B cell (primary cell): ENCODE results near the gene ADSS2. TPM values are rescaled to one million over a fixed set of nuclear protein-coding genes. Genes with fewer than 3 reads are reported as not detected.

Source experiments
- ATAC-seq: fragments of 200-7000 bp; cut with Tn5 transposase; one replicate; pipeline ENCODE4 v1.10.0; 2021; ENCODE audit warnings: low read depth, mild to moderate bottlenecking, moderate number of reproducible peaks, moderate library complexity
- CTCF ChIA-PET: fragments of 350-600 bp; sonication (Branson Sonifier 250); formaldehyde crosslinking; loops from one replicate; lab custom pipeline; 2021; ENCODE audit warnings: antibody characterized with exemption, inconsistent platforms; lab: Charles Lee
- POLR2A ChIA-PET: fragments of 350-600 bp; sonication (Branson Sonifier 250); formaldehyde crosslinking; loops from one replicate; lab custom pipeline; 2021; ENCODE audit warnings: antibody characterized with exemption; lab: Charles Lee
- DNase-seq: peaks from one replicate; pipeline ENCODE4 v3.0.0; 2013
- H2AFZ ChIP-seq: 2 replicates; pipeline ENCODE4 v1.6.1; 2012; ENCODE audit warnings: mild to moderate bottlenecking, low read depth, low read length; ENCODE audit not compliant: insufficient read depth, poor library complexity, severe bottlenecking
- H3K27ac ChIP-seq, 2 donors: 1 replicate in 1 of 2; 2 replicates in 1 of 2; pipeline ENCODE4 v1.5.1; 2012 to 2013; ENCODE audit warnings: low read length in 2 of 2, mild to moderate bottlenecking in 2 of 2, moderate library complexity in 1 of 2
- H3K27me3 ChIP-seq, 4 experiments: fragments of 200-600 bp in 1 of 4; sonication (generic) in 1 of 4; replicated peaks in 1 of 4; 1 replicate in 2 of 4; 2 replicates in 2 of 4; pipeline versions ENCODE4 v1.6.1 to v1.7.0; 2013 to 2016; ENCODE audit warnings: low read length in 3 of 4, mild to moderate bottlenecking in 2 of 4, mixed read lengths in 1 of 4, moderate library complexity in 1 of 4; ENCODE audit not compliant: insufficient read depth in 4 of 4, control insufficient read depth in 3 of 4; ENCODE audit errors: control extremely low read depth in 1 of 4
- H3K36me3 ChIP-seq, 2 experiments: replicated peaks in 1 of 2; 1 replicate in 1 of 2; 2 replicates in 1 of 2; pipeline versions ENCODE4 v1.6.1 to v1.7.1; 2013; ENCODE audit warnings: low read length in 1 of 2; ENCODE audit not compliant: insufficient read depth in 2 of 2, control insufficient read depth in 1 of 2; ENCODE audit errors: control extremely low read depth in 1 of 2, extremely low read depth in 1 of 2
- H3K4me1 ChIP-seq, 2 donors: fragments of 200-600 bp in 1 of 2; sonication (generic) in 1 of 2; 1 replicate in 1 of 2; 2 replicates in 1 of 2; pipeline versions ENCODE4 v1.5.1 to v1.6.1; 2013 to 2017; ENCODE audit warnings: low read length in 2 of 2; ENCODE audit not compliant: control insufficient read depth in 2 of 2, insufficient read depth in 2 of 2
- H3K4me2 ChIP-seq: replicated peaks from 2 replicates; pipeline ENCODE3; 2012; ENCODE audit warnings: mild to moderate bottlenecking, low read depth, low read length; ENCODE audit not compliant: poor library complexity, severe bottlenecking
- H3K4me3 ChIP-seq, 5 experiments: fragments of 200-600 bp in 1 of 5; sonication (generic) in 1 of 5; 1 replicate in 3 of 5; 2 replicates in 2 of 5; pipeline versions ENCODE4 v1.5.1 to v1.7.0; 2011 to 2016; ENCODE audit warnings: low read length in 4 of 5, mild to moderate bottlenecking in 4 of 5, low read depth in 2 of 5, control low read depth in 1 of 5, moderate library complexity in 1 of 5; ENCODE audit not compliant: insufficient read depth in 1 of 5; ENCODE audit errors: control extremely low read depth in 1 of 5, extremely low read depth in 1 of 5
- H3K79me2 ChIP-seq: fragments of 200-600 bp; sonication (generic); one replicate; pipeline ENCODE4 v1.6.0; 2016; ENCODE audit warnings: low read length; ENCODE audit not compliant: control insufficient read depth, insufficient read depth
- H3K9ac ChIP-seq: fragments of 200-600 bp; sonication (generic); 2 replicates; pipeline ENCODE4 v1.6.1; 2017; ENCODE audit warnings: mild to moderate bottlenecking, low read length, moderate library complexity
- H3K9me3 ChIP-seq, 3 donors: one replicate each; pipeline versions ENCODE4 v1.6.1 to v1.7.1; 2013; ENCODE audit warnings: low read length in 2 of 3; ENCODE audit not compliant: control insufficient read depth in 2 of 3, insufficient read depth in 1 of 3; ENCODE audit errors: control extremely low read depth in 1 of 3
- H4K20me1 ChIP-seq: 2 replicates; pipeline ENCODE4 v1.6.0; 2012; ENCODE audit warnings: mild to moderate bottlenecking, low read length; ENCODE audit not compliant: insufficient read depth, control insufficient read depth, poor library complexity, severe bottlenecking
- H3K27ac Mint-ChIP-seq: one replicate; pipeline ENCODE4 v1.8.0; 2021; ENCODE audit warnings: mixed read lengths
- H3K27me3 Mint-ChIP-seq: one replicate; pipeline ENCODE4 v1.8.0; 2021; ENCODE audit warnings: mixed read lengths
- H3K4me1 Mint-ChIP-seq: one replicate; pipeline ENCODE4 v1.8.0; 2021; ENCODE audit warnings: mixed read lengths
- H3K4me3 Mint-ChIP-seq: one replicate; pipeline ENCODE4 v1.8.0; 2021; ENCODE audit warnings: mixed read lengths
- H3K9me3 Mint-ChIP-seq: one replicate; pipeline ENCODE4 v1.8.0; 2022; ENCODE audit warnings: mixed read lengths; ENCODE audit not compliant: insufficient read depth
- EZH2 ChIP-seq: IDR thresholded peaks from 2 replicates; pipeline ENCODE4 v1.6.1; 2012; ENCODE audit warnings: borderline replicate concordance, low read depth, mild to moderate bottlenecking, moderate library complexity, low read length; ENCODE audit not compliant: insufficient read depth, poor library complexity, severe bottlenecking
- WGBS: methylation state at CpG from one replicate; pipeline ENCODE4 v1.1.5; 2013; ENCODE audit warnings: missing lambda C conversion rate; ENCODE audit not compliant: insufficient coverage; 5-methylcytosine and 5-hydroxymethylcytosine counted together
- intact Hi-C: fragments of 100-400 bp; cut with micrococcal nuclease; formaldehyde crosslinking; loops from one replicate; pipeline ENCODE4 v1.10.0; 2022
- polyA plus RNA-seq: library from polyadenylated mRNA; depleted of rRNA; stranded (reverse); fragments of >200 nt; gene quantifications from 2 replicates; pipeline ENCODE4 v1.2.3, GENCODE V29; 2012
- total RNA-seq, 2 donors: library from RNA; stranded (reverse); fragments of 120-200 nt in 1 of 2; gene quantifications; 1 replicate in 1 of 2; 2 replicates in 1 of 2; pipeline versions ENCODE4 v1.2.3 to v1.2.4, GENCODE V29; 2013 to 2022
- TF ChIP-seq, protein P1 (sequence below): fragments of 200-600 bp; IDR thresholded peaks from one replicate; pipeline ENCODE4 v1.8.0; 2022; ENCODE audit warnings: antibody characterized with exemption, mild to moderate bottlenecking

Gene ADSS2
- total and polyA plus RNA-seq, 2 donors (not counting 1 experiment from before 2014, with no cell fraction given), result 13.0 to 48.4 TPM

DNA sequence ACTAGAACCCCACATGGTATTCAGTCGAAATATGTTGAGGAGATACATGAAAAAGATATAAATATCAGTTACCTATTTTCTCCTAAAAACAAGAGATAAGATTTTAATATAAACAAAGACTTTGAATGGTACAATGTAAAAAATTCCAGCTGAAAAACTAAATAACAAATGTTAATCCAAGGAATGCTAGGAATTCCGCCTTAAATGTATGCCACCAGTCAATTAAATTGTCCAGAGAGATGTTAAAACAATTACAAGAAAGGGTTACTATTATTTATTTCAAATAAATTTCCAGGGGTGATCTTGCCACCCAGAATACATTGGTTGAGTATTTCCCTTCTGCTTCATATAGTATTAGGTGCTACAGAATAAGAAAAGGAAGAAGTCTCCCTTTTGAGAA lies 4.2 kb downstream of the ADSS2 start:
- peaks cover 32% of the 10 kb centered on the region for H4K20me1 ChIP-seq
- H3K9ac ChIP-seq, result no peak overlapping the region
- ATAC-seq, result no peak
- H3K9me3 ChIP-seq, result no peaks in the 10 kb centered on the region
- CTCF ChIA-PET, result no interaction called here
- intact Hi-C loops, result no loop called here
- no peaks in the 10 kb centered on the region for H3K27me3 ChIP-seq
- peaks cover 17 to 19% of the 10 kb centered on the region in 2 donors for H3K4me1 ChIP-seq
- peaks cover 3 to 13% of the 10 kb centered on the region in 2 experiments for H3K36me3 ChIP-seq
- Mint-ChIP-seq H3K27me3 (no peaks in the 10 kb centered on the region), H3K9me3 (no peaks in the 10 kb centered on the region), H3K4me3 (no peak overlapping the region), H3K4me1 (peaks cover 57% of the 10 kb centered on the region), H3K27ac (no peak overlapping the region)
- TF ChIP-seq EZH2, result no peak
- TF ChIP-seq, protein P1, sequence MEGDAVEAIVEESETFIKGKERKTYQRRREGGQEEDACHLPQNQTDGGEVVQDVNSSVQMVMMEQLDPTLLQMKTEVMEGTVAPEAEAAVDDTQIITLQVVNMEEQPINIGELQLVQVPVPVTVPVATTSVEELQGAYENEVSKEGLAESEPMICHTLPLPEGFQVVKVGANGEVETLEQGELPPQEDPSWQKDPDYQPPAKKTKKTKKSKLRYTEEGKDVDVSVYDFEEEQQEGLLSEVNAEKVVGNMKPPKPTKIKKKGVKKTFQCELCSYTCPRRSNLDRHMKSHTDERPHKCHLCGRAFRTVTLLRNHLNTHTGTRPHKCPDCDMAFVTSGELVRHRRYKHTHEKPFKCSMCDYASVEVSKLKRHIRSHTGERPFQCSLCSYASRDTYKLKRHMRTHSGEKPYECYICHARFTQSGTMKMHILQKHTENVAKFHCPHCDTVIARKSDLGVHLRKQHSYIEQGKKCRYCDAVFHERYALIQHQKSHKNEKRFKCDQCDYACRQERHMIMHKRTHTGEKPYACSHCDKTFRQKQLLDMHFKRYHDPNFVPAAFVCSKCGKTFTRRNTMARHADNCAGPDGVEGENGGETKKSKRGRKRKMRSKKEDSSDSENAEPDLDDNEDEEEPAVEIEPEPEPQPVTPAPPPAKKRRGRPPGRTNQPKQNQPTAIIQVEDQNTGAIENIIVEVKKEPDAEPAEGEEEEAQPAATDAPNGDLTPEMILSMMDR, result no peak
- H3K4me3 ChIP-seq, result no peak overlapping the region
- no peak overlapping the region for H3K27ac ChIP-seq
- POLR2A ChIA-PET, result interaction anchor here (0.5 kb wide), 1 partner anchor 513 kb away, joined by 6 read pairs; no protein-coding TSS in a partner anchor
- H3K4me2 ChIP-seq, result peak overlapping the region; percentile 14
- no CpG with 5 or more reads among the region's 2 CpGs for WGBS
- no peak overlapping the region for H2AFZ ChIP-seq
- peaks cover 85% of the 10 kb centered on the region for H3K79me2 ChIP-seq
- DNase-seq, result no peak

DNA sequence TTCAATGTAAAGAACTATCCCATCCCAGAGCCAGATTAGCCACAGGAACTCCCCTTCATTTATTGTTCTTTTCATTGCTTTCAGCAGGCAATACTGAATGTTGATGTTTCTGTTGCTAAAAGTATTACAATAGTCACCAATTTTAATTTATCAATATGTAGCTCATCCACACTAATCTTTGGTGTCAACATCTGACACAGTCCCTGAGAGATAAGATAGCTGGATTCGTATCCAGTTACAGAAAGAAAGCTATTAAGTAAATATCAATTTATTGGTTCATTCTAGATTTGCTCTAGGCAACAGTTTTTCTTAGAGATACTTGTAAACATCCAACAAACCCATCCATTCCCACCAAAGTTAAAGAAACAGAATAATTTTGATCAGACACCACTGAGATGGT lies 4.7 kb downstream of the ADSS2 start:
- WGBS, result no CpG with 5 or more reads among the region's 1 CpG
- no peak for TF ChIP-seq EZH2
- TF ChIP-seq, protein P1, result no peak
- Histone ChIP-seq H3K36me3 (peaks cover 3 to 13% of the 10 kb centered on the region in 2 experiments), H3K4me2 (peak overlapping the region; percentile 14), H3K4me1 (peaks cover 13 to 14% of the 10 kb centered on the region in 2 donors), H2AFZ (no peak overlapping the region), H3K79me2 (peaks cover 90% of the 10 kb centered on the region), H3K9ac (no peak overlapping the region), H4K20me1 (peaks cover 37% of the 10 kb centered on the region), H3K27ac (no peak overlapping the region), H3K9me3 (no peaks in the 10 kb centered on the region), H3K27me3 (no peaks in the 10 kb centered on the region), H3K4me3 (no peak overlapping the region)
- Mint-ChIP-seq H3K4me3 (no peak overlapping the region), H3K4me1 (peaks cover 56% of the 10 kb centered on the region), H3K27me3 (no peaks in the 10 kb centered on the region), H3K27ac (no peak overlapping the region), H3K9me3 (no peaks in the 10 kb centered on the region)
- ChIA-PET CTCF (no interaction called here), POLR2A (no interaction called here)
- intact Hi-C loops, result no loop called here
- DNase-seq (no peak), ATAC-seq (no peak)
